ENCODE measurements around the gene HDGFL3.

DNA sequence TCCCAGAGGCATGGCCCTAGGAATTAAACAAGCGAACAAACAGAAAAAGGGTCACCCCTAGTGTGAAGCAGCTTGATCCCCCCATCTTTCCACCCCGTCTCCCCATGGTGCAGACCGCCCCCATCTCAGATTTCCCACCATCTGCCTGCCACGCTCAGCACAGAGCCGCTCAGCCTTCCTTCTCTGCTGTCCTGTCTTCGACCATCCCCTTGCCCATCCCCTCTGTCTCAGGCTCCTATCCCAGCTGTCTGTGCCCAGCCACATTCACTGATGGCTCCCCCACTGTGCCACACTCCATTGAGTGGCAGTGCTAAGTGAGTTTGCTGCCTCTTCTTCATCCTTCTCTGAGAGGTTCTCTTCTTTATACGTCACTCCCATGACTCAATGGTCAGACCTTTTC lies 128.9 kb downstream of the HDGFL3 start:
- TF ChIP-seq, protein P1, sequence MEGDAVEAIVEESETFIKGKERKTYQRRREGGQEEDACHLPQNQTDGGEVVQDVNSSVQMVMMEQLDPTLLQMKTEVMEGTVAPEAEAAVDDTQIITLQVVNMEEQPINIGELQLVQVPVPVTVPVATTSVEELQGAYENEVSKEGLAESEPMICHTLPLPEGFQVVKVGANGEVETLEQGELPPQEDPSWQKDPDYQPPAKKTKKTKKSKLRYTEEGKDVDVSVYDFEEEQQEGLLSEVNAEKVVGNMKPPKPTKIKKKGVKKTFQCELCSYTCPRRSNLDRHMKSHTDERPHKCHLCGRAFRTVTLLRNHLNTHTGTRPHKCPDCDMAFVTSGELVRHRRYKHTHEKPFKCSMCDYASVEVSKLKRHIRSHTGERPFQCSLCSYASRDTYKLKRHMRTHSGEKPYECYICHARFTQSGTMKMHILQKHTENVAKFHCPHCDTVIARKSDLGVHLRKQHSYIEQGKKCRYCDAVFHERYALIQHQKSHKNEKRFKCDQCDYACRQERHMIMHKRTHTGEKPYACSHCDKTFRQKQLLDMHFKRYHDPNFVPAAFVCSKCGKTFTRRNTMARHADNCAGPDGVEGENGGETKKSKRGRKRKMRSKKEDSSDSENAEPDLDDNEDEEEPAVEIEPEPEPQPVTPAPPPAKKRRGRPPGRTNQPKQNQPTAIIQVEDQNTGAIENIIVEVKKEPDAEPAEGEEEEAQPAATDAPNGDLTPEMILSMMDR (IDR thresholded peaks at IDR 0.05), result no peak
- no peak for TF ChIP-seq POLR2A (IDR thresholded peaks at IDR 0.05)
